Right lung (tissue), 5 donors: ENCODE data around the gene PML. TPM values are rescaled to one million over a fixed set of nuclear protein-coding genes. Genes with fewer than 3 reads are reported as not detected.
A peak's percentile ranks its signal among the peaks of the same experiment; 100 is the strongest.
"Not testable (repeated sequence)": the region's sequence is repeated elsewhere in the genome, so short reads cannot be mapped to it uniquely, and the experiment has no call there.

Experiments
- DNase-seq, 2 donors: peaks; one replicate each; pipeline ENCODE4 v3.0.0-alpha.2; 2013
- polyA plus RNA-seq, 5 donors: library from polyadenylated mRNA; unstranded; fragments of 120-200 nt; gene quantifications; one replicate each; pipeline versions ENCODE4 v1.2.1 to v1.2.3, GENCODE V29; 2013; ENCODE audit warnings: inconsistent platforms in 1 of 5, low replicate concordance in 1 of 5; ENCODE audit not compliant: insufficient read length in 5 of 5, insufficient read depth in 1 of 5

PML gene
- polyA plus RNA-seq, 5 donors = 30.7 to 54.1 (median 43.0) TPM

GRCh38 chr15:74053941-74054529, 59.5 kb downstream of the PML start:
- DNase-seq = peak; percentile 77

DNA sequence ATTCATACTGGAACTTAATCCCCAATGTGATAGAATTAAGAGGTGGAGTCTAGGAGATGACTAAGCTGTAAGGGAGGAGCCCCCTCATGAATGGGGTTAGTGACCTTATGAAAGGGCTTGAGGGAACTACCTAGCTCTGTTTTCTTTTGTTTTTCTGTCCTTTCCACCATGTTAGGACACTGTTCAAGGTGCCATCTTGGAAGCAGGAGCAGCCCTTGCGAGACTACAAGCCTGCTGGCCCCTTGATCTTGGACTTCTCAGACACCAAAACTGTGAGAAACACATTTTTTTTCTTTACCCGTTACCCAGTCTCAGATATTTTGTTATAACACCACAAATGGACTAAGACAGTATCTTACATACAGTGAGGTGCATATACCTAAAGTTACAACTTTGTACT, 61.3 kb downstream of the PML start:
- DNase-seq = no peak

DNA sequence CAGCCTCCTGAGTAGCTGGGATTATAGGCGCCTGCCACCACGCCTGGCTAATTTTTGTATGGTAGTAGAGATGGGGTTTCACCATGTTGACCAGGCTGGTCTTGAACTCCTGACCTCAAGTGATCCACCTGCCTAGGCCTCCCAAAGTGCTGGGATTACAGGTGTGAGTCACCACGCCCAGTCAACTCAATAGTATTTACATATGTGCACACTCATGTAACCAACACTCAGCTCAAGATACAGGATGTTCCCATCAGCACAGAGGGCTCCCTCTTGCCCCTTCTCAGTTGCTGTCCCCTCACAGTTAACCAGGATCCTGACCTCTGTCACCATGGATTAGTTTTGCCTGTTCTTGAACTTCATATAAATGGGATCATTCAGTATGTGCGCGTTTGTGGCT, 61.8 kb downstream of the PML start:
- not testable (repeated sequence) for DNase-seq

DNA sequence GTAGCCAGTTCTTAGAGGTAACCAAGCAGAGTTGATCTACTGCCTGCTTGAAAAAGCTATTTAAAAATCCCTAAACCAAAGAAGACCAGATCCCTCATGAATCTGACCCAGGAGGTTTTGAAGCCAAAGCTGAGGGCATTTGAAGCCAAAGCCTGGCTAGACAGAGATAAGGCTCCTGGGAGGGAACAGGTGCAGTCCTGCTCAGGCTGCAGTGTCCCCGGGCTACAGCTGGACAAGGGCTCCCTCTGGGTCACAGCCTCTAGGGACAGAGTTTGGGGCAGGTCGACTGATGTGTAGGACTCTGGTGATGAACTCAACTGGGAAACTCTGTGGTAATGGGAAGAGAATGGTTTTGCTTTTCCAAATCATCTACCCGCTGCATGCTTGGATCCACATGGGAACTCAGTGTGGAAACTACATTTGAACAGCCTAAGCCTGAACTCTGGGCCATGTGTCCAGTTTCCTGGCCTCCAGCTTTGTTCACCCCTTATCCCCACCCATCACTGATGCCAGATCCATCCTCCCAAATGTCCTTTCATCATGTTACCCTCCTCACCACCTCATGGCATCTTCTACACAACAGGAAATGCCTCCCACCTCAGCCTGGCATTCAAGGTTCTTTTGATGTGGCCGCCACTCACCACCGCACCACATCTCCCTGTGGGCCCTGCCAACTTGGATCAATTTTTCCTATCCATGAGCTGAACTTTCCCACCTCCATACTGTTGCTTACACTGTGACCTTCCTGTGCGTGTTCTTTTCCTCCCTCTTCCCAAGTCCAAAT, 64.7 kb downstream of the PML start:
- not testable (repeated sequence) for DNase-seq

DNA sequence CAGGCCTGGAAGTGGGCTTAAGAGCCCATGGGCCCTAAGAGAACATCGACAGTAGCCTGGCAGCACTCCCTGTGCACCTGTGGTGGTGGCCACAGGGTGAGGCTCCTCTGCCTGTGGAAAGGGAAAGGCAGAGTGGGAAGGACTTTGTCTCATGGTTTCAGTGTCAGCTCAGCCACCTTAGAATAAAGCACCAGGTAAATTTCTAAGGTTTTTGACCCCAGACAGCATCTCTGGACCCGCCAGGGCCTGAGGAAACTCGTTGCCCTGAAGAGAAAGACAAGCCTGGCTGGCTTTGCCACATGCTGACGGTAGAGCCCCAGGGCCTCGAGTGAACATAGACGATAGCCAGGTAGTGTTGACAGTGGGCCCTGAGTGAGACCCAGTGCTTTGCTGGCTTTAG, 65.7 kb downstream of the PML start:
- DNase-seq = no peak

DNA sequence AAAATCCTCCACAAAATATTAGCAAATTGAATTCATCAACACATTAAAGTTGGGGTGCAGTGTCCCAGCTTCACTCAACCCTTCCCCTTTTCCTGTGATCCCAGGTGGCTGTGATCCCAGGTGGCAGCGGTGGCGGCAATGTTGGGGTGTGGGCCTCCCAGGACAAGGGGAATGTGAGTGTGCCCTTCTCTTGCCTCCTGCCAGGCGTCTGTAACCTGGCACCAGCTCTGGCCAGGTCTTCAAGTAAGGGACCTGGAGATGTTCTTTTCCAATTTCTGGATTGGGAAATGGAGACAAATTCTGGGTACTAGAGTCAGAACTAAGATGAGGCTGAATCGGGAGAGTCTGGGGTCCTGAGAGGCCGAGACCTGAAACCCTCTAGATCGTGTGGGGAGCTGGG, 67.7 kb downstream of the PML start:
- no peak for DNase-seq

GRCh38 chr15:74062671-74063070, 68.2 kb downstream of the PML start:
- no peak for DNase-seq

- not testable (repeated sequence) for DNase-seq
Observed at GRCh38 chr15:74063425-74064146, 69.1 kb downstream of the PML start.

DNA sequence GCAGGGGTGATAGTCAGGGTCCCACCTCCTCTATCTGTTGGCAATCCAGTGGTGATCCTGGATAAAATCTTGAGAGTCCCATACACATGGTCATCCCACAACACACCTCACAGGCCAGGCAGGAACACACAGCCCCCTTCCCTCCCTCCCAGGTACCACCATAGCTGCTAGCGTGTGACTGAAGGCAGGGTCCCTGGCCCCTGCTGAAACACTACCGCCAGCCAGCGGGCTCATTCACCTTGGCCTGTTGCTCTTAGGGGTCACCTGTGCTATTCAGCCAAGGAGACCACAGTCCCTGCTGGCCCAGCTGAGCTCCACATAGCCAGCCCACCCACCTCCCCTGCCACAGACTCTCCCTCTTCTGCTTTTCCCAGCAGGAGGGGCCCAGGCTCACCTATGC, 69.7 kb downstream of the PML start:
- DNase-seq = not testable (repeated sequence)

- DNase-seq = not testable (repeated sequence)
Observed at GRCh38 chr15:74064822-74065221, 70.3 kb downstream of the PML start.

DNA sequence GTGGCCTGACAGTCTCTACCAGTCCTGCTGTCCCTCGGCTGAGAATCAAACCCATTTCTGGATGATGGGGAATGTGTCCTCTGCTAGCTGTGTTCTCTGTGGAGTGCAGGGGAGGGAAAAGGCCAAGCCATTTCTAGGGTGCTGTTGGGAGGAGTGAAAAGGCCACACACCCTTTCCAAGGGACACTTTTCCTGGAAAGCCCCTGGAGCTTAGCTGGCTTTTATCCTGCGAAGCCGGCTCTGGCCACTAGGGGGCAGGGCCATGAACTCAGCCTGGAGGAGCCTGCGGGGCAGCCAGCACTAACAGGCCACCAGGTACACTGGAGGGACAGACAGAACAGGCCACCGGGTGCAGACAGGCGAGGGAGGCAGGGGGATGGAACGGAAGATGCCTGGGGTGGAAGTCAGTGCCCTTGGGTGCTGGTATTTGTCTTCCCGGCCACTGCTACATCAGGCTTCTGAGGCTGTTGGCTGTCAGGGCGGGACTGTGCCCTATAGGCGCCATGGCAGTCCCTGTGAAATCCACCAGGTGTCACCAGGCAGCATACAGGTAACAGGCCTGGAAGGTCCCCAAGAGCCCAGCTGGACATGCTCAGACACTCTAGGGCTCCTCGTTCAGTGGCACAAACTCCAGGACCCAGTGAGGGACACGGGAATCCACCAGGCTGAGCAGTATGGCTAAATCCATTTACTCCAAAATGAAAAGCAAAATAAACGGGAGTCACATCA, 71.3 kb downstream of the PML start:
- DNase-seq = not testable (repeated sequence)

DNA sequence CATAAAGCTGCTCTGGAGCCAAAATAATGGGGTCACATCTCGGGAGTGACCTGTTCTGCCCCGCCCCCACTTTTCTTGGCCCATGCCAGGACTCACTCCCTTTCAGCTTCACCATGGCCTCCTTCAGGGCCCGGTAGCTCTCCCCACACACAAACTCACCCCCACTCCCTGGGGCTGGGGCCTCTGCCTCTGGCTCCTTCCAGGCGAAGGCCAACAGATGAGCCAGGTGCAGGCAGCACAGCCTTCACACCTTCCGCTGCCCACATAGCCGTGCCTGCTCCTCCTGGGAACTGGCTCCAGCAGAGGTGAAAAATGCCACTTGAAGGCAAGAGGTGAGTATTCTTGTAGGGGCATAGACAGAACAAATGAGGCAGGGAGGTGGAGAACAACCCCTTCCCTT, 77.1 kb downstream of the PML start:
- DNase-seq = not testable (repeated sequence)

DNA sequence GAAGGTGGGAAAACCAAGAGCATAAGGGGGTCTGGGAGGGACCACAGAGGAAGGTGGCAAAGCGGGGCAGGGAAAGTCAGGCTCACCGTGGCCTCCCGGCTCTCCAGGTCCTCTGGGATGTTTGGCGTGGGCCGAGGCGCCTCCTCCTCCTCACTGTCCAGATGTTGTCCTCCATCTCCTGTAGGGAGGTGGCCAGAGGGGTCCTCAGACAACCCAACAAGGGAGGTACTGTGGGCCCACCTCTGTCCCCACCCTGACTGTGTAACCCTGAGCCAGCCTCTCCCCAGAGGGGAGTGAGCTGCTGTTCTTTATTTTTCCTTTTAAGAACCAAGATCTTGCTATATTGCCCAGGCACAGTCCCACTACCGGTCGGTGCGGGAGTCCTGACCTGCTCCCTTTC, 77.6 kb downstream of the PML start:
- DNase-seq = not testable (repeated sequence)

DNA sequence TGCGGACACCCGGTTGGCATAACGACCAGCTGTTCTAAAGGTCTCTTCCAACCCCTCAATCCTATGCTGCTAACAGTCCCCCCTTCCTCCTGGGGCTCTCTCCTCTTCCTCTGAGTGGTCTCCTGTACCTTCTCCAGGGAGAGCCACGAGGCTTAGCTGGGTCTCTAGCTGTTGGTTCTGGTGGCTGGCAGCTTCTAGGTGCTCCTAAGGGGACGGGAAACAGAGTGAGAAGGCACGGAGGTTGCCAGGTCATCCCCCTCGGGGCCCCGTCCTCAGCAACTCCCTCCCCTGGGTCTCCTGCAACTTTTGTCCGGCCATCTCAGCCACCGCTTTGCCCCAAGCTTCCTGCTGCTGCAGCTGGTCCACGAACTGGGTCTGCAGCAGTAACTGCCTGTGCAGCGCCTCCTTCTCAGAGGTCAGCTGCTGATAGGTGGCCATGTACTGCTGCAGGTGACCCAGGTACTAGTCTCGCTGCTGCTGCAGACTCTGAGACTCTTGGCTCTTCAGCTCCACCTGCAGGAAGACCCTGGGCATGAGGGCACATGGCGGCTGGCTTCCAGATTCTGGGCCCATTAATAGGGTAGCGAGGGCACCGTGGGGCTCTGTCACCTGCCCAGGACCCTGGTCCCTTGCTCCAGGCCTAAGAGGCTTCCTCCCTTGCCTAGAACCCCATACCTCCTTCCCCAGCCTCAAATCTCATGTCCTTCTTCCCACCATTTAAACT, 78.3 kb downstream of the PML start:
- not testable (repeated sequence) for DNase-seq

DNA sequence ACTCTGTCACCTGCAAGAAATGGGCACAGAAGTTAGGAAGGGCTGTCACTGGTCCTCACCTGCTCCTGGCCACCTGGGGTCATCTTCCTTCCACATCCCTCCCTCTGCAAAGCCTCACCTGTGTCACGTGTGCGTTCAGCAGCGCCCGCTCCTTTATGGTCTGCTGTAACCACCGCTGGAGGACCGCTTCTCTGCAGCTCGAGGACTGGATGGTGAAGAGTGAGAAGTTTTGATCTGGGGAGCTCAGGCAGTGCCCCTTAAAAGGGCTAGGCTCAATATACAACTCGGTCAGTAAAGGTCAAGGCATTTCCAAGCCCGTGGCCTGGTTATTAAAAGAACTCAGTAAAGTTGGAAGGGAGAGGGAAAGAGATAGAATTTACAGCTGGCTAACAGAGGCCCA, 81.3 kb downstream of the PML start:
- not testable (repeated sequence) for DNase-seq

DNA sequence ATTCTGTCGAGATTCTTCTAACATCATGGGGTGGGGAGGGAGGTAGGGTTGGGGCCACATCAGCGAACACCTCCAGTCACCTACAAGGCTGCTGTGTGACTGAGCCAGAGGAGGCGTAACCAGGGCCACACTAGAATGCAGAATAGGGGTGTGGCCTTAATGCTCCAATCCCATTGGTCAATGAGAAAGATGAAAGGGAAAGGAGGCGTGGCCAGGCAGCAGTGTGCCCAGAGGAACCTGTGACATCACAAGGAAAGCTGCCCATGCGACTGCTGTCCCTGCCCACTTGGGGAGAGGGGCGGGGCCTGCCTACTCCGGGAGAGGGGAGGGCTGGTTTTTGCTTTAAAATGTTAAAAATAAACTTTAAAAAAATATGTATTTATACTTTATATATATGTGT, 87.9 kb downstream of the PML start, which contains the start of gene GOLGA6A:
Gene GOLGA6A (minus strand): TSS at position 101 of the 400 bp plus-strand sequence. CDS start 41 bp downstream, at position 60.
- not testable (repeated sequence) for DNase-seq

- not testable (repeated sequence) for DNase-seq
Observed at GRCh38 chr15:74094567-74094966, 100.1 kb downstream of the PML start.

GRCh38 chr15:74095610-74096009, 101.1 kb downstream of the PML start:
- not testable (repeated sequence) for DNase-seq

GRCh38 chr15:74096753-74097474, 102.4 kb downstream of the PML start:
- not testable (repeated sequence) for DNase-seq
